Measurements from ENCODE around the gene NCKAP5. TPM values are rescaled to one million over a fixed set of nuclear protein-coding genes. Genes with fewer than 3 reads are reported as not detected.

The NCKAP5 gene
- total and polyA plus RNA-seq, 2 donors (not counting 1 experiment from before 2014, with no cell fraction given) = not detected

GRCh38 chr2:133516405-133517026 is 51.7 kb downstream of the NCKAP5 start:
- no peaks in the 10 kb centered on the region for H3K9me3 Mint-ChIP-seq (ENCODE audit: insufficient read depth)
- 97% methylated on average over 5 of the region's 6 CpGs for WGBS (ENCODE audit: insufficient coverage)
- Histone ChIP-seq H4K20me1 (ENCODE audit: control insufficient read depth, insufficient read depth, low read length, poor library complexity, severe bottlenecking) (no peaks in the 10 kb centered on the region), H3K4me1 (ENCODE audit: control insufficient read depth in 2 of 2, insufficient read depth in 2 of 2, low read length in 2 of 2) (no peaks in the 10 kb centered on the region), H3K36me3 (replicated peaks in 1 of 2; ENCODE audit: control extremely low read depth in 1 of 2, control insufficient read depth in 1 of 2, extremely low read depth in 1 of 2, insufficient read depth in 2 of 2, low read length in 1 of 2) (no peaks in the 10 kb centered on the region), H3K27me3 (replicated peaks in 1 of 4; ENCODE audit: control extremely low read depth in 1 of 4, control insufficient read depth in 3 of 4, insufficient read depth in 4 of 4, low read length in 3 of 4) (no peaks in the 10 kb centered on the region), H3K4me3 (ENCODE audit: control extremely low read depth in 1 of 5, extremely low read depth in 1 of 5, insufficient read depth in 1 of 5, low read depth in 2 of 5, low read length in 4 of 5) (no peak overlapping the region), H3K27ac (ENCODE audit: low read length in 2 of 2) (no peak overlapping the region), H3K9me3 (ENCODE audit: control extremely low read depth in 1 of 3, control insufficient read depth in 2 of 3, insufficient read depth in 1 of 3, low read length in 2 of 3) (no peaks in the 10 kb centered on the region), H3K4me2 (replicated peaks; ENCODE audit: low read depth, low read length, poor library complexity, severe bottlenecking) (no peak overlapping the region), H2AFZ (ENCODE audit: insufficient read depth, low read depth, low read length, poor library complexity, severe bottlenecking) (no peak overlapping the region), H3K79me2 (ENCODE audit: control insufficient read depth, insufficient read depth, low read length) (no peaks in the 10 kb centered on the region), H3K9ac (ENCODE audit: low read length) (no peak overlapping the region)
- no peak for DNase-seq
- H3K4me3 Mint-ChIP-seq = no peak overlapping the region
- no peaks in the 10 kb centered on the region for H3K4me1 Mint-ChIP-seq
- intact Hi-C loops (cut with micrococcal nuclease) = loop anchor here (10.0 kb wide), 1 partner anchor 328 kb away; no protein-coding TSS in a partner anchor
- ChIA-PET POLR2A (no interaction called here), CTCF (no interaction called here)
- no peak overlapping the region for H3K27ac Mint-ChIP-seq
- peaks cover 4% of the 10 kb centered on the region for H3K27me3 Mint-ChIP-seq
- ATAC-seq (ENCODE audit: low read depth) = no peak
- TF ChIP-seq EZH2 (IDR thresholded peaks at IDR 0.05; ENCODE audit: borderline replicate concordance, insufficient read depth, low read depth, low read length, poor library complexity, severe bottlenecking) = no peak
- TF ChIP-seq, protein P1, sequence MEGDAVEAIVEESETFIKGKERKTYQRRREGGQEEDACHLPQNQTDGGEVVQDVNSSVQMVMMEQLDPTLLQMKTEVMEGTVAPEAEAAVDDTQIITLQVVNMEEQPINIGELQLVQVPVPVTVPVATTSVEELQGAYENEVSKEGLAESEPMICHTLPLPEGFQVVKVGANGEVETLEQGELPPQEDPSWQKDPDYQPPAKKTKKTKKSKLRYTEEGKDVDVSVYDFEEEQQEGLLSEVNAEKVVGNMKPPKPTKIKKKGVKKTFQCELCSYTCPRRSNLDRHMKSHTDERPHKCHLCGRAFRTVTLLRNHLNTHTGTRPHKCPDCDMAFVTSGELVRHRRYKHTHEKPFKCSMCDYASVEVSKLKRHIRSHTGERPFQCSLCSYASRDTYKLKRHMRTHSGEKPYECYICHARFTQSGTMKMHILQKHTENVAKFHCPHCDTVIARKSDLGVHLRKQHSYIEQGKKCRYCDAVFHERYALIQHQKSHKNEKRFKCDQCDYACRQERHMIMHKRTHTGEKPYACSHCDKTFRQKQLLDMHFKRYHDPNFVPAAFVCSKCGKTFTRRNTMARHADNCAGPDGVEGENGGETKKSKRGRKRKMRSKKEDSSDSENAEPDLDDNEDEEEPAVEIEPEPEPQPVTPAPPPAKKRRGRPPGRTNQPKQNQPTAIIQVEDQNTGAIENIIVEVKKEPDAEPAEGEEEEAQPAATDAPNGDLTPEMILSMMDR (IDR thresholded peaks at IDR 0.05) = no peak

GRCh38 chr2:133515271-133515670 is 53.0 kb downstream of the NCKAP5 start:
- Histone ChIP-seq H4K20me1 (ENCODE audit: control insufficient read depth, insufficient read depth, low read length, poor library complexity, severe bottlenecking) (no peaks in the 10 kb centered on the region), H3K4me1 (ENCODE audit: control insufficient read depth in 2 of 2, insufficient read depth in 2 of 2, low read length in 2 of 2) (no peaks in the 10 kb centered on the region), H3K9me3 (ENCODE audit: control extremely low read depth in 1 of 3, control insufficient read depth in 2 of 3, insufficient read depth in 1 of 3, low read length in 2 of 3) (no peaks in the 10 kb centered on the region), H3K9ac (ENCODE audit: low read length) (no peak overlapping the region), H2AFZ (ENCODE audit: insufficient read depth, low read depth, low read length, poor library complexity, severe bottlenecking) (no peak overlapping the region), H3K79me2 (ENCODE audit: control insufficient read depth, insufficient read depth, low read length) (no peaks in the 10 kb centered on the region), H3K36me3 (replicated peaks in 1 of 2; ENCODE audit: control extremely low read depth in 1 of 2, control insufficient read depth in 1 of 2, extremely low read depth in 1 of 2, insufficient read depth in 2 of 2, low read length in 1 of 2) (no peaks in the 10 kb centered on the region), H3K27me3 (replicated peaks in 1 of 4; ENCODE audit: control extremely low read depth in 1 of 4, control insufficient read depth in 3 of 4, insufficient read depth in 4 of 4, low read length in 3 of 4) (no peaks in the 10 kb centered on the region), H3K4me3 (ENCODE audit: control extremely low read depth in 1 of 5, extremely low read depth in 1 of 5, insufficient read depth in 1 of 5, low read depth in 2 of 5, low read length in 4 of 5) (no peak overlapping the region), H3K27ac (ENCODE audit: low read length in 2 of 2) (no peak overlapping the region), H3K4me2 (replicated peaks; ENCODE audit: low read depth, low read length, poor library complexity, severe bottlenecking) (no peak overlapping the region)
- POLR2A ChIA-PET = no interaction called here
- TF ChIP-seq, protein P1 (IDR thresholded peaks at IDR 0.05) = no peak
- TF ChIP-seq EZH2 (IDR thresholded peaks at IDR 0.05; ENCODE audit: borderline replicate concordance, insufficient read depth, low read depth, low read length, poor library complexity, severe bottlenecking) = no peak
- Mint-ChIP-seq H3K27ac (no peak overlapping the region), H3K27me3 (peaks cover 2% of the 10 kb centered on the region), H3K4me3 (no peak overlapping the region), H3K9me3 (ENCODE audit: insufficient read depth) (no peaks in the 10 kb centered on the region), H3K4me1 (no peaks in the 10 kb centered on the region)
- ATAC-seq (ENCODE audit: low read depth) (no peak), DNase-seq (no peak)
- 83% methylated on average over 1 of the region's 2 CpGs for WGBS (ENCODE audit: insufficient coverage)
- CTCF ChIA-PET = no interaction called here
- intact Hi-C loops (cut with micrococcal nuclease) = loop anchor here (10.0 kb wide), 1 partner anchor 330 kb away; no protein-coding TSS in a partner anchor
